ENCODE results near the gene ST6GALNAC3.
"Not testable (repeated sequence)": the region's sequence is repeated elsewhere in the genome, so short reads cannot be mapped to it uniquely, and the experiment has no call there.

The ST6GALNAC3 gene

GRCh38 chr1:76070538-76070937 lies 4.0 kb upstream of the ST6GALNAC3 start:
- no peak for DNase-seq

- DNase-seq: no peak
These were observed 1.1 kb upstream of the ST6GALNAC3 start for GRCh38 chr1:76073481-76073880.

GRCh38 chr1:76075188-76075489 lies 593 bp downstream of the ST6GALNAC3 start:
- no peak for DNase-seq

GRCh38 chr1:76075877-76076276 lies 1.3 kb downstream of the ST6GALNAC3 start:
- no peak for DNase-seq

GRCh38 chr1:76079475-76080227 lies 5.1 kb downstream of the ST6GALNAC3 start:
- no peak for DNase-seq

- DNase-seq: no peak
These were observed 6.1 kb downstream of the ST6GALNAC3 start for GRCh38 chr1:76080552-76081079.

- no peak for DNase-seq
These were observed 7.5 kb downstream of the ST6GALNAC3 start for GRCh38 chr1:76082062-76082461.

GRCh38 chr1:76083189-76083588 lies 8.6 kb downstream of the ST6GALNAC3 start:
- peak in 36 of 56 donors; percentile 4 to 70 (median 28) for DNase-seq

GRCh38 chr1:76084029-76084627 lies 9.6 kb downstream of the ST6GALNAC3 start:
- DNase-seq: no peak

- DNase-seq: no peak
These were observed 10.1 kb downstream of the ST6GALNAC3 start for GRCh38 chr1:76084685-76085084.

- no peak for DNase-seq
These were observed 11.6 kb downstream of the ST6GALNAC3 start for GRCh38 chr1:76086109-76086508.

- DNase-seq: no peak
These were observed 12.1 kb downstream of the ST6GALNAC3 start for GRCh38 chr1:76086597-76086996.

GRCh38 chr1:76090283-76091203 lies 16.0 kb downstream of the ST6GALNAC3 start:
- no peak for DNase-seq

- DNase-seq: no peak
These were observed 18.3 kb downstream of the ST6GALNAC3 start for GRCh38 chr1:76092812-76093211.

GRCh38 chr1:76093522-76094312 lies 19.2 kb downstream of the ST6GALNAC3 start:
- no peak for DNase-seq

GRCh38 chr1:76095802-76096201 lies 21.3 kb downstream of the ST6GALNAC3 start:
- peak in 1 of 56 donors; percentile 21 for DNase-seq

- not testable (repeated sequence) for DNase-seq
These were observed 22.5 kb downstream of the ST6GALNAC3 start for GRCh38 chr1:76097064-76097463.

- no peak for DNase-seq
These were observed 24.3 kb downstream of the ST6GALNAC3 start for GRCh38 chr1:76098845-76099244.

GRCh38 chr1:76101548-76101947 lies 27.0 kb downstream of the ST6GALNAC3 start:
- DNase-seq: no peak

GRCh38 chr1:76102046-76102445 lies 27.5 kb downstream of the ST6GALNAC3 start:
- DNase-seq: no peak

GRCh38 chr1:76103034-76103433 lies 28.5 kb downstream of the ST6GALNAC3 start:
- no peak for DNase-seq

Measured in nucleus accumbens (tissue), 56 donors.